ENCODE data around the gene CACNB2.
"Not testable (repeated sequence)": the region's sequence is repeated elsewhere in the genome, so short reads cannot be mapped to it uniquely, and the experiment has no call there.

CACNB2 gene

DNA sequence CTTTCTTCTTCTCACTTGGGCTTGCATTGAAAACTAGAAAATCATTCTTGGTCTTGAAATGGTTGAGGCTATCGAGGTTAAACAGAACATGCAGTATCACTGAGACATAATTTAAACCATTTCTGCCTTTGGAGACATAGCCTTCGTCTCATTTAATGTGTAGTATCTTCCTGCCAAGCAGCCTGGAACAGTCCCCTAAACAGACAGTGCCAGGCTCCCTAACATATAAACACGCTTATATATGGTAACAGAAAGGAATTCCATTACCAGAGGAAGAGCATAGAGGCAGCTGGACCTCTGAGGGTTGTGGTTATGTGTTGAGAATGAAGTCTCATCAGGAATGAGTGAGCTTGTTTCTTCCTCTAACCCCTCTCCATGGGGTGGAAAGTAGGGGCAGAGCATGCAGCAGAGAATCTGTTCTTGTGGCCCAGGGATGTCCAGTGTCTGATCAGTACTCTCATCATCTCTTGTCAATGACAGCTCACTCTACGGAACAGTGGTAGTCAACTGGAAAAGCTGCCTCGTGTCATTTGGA lies 11.2 kb downstream of the CACNB2 start:
- in situ Hi-C loops (cut with HindIII; ENCODE audit: low sequenced_read_pairs): no loop called here
- TF ChIP-seq, protein P1, sequence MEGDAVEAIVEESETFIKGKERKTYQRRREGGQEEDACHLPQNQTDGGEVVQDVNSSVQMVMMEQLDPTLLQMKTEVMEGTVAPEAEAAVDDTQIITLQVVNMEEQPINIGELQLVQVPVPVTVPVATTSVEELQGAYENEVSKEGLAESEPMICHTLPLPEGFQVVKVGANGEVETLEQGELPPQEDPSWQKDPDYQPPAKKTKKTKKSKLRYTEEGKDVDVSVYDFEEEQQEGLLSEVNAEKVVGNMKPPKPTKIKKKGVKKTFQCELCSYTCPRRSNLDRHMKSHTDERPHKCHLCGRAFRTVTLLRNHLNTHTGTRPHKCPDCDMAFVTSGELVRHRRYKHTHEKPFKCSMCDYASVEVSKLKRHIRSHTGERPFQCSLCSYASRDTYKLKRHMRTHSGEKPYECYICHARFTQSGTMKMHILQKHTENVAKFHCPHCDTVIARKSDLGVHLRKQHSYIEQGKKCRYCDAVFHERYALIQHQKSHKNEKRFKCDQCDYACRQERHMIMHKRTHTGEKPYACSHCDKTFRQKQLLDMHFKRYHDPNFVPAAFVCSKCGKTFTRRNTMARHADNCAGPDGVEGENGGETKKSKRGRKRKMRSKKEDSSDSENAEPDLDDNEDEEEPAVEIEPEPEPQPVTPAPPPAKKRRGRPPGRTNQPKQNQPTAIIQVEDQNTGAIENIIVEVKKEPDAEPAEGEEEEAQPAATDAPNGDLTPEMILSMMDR (IDR thresholded peaks at IDR 0.05; ENCODE audit: low read depth, low read length, missing control alignments): no peak
- no peak overlapping the region for H3K4me3 ChIP-seq (ENCODE audit: low read depth, low read length)
- DNase-seq (ENCODE audit: low read depth): no peak

DNA sequence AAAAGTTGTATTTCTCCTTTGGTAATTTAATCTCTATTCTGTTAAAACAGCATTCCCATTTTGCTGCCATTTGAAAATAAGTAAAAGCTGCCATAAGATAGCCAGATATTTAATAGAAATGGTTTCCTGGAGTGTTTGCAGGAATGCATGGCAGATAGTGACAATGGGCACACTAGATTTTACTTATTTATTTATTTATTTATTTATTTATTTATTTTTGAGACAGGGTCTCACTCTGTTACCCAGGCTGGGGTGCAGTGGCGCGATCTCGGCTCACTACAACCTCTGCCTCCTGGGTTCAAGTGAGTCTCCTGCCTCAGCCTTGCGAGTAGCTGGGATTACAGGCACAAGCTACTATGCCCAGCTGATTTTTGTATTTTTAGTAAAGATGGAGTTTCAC lies 13.2 kb downstream of the CACNB2 start:
- in situ Hi-C loops (cut with HindIII; ENCODE audit: low sequenced_read_pairs); DNase-seq (ENCODE audit: low read depth); H3K4me3 ChIP-seq (ENCODE audit: low read depth, low read length): not testable (repeated sequence)

DNA sequence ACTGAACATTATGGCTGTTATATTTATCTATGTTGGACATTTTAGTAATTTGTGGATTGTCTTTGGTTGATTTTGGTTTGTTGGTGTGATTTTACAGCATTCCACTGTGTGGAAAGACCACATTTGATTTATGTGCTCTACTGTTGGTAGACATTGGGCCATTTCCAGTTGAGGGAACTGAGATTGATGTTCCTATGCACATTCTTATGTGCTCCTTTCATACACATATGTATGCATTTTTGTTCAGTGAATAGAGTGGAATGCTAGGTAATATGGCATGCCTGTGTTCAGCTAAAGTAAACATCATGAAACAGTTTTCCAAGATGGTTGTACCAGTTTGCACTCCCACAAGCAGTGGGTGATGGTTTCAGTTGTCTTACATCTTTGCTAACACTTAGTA lies 15.1 kb downstream of the CACNB2 start:
- TF ChIP-seq, protein P1 (IDR thresholded peaks at IDR 0.05; ENCODE audit: low read depth, low read length, missing control alignments): no peak
- DNase-seq (ENCODE audit: low read depth): no peak
- H3K4me3 ChIP-seq (ENCODE audit: low read depth, low read length): no peak overlapping the region
- in situ Hi-C loops (cut with HindIII; ENCODE audit: low sequenced_read_pairs): no loop called here

DNA sequence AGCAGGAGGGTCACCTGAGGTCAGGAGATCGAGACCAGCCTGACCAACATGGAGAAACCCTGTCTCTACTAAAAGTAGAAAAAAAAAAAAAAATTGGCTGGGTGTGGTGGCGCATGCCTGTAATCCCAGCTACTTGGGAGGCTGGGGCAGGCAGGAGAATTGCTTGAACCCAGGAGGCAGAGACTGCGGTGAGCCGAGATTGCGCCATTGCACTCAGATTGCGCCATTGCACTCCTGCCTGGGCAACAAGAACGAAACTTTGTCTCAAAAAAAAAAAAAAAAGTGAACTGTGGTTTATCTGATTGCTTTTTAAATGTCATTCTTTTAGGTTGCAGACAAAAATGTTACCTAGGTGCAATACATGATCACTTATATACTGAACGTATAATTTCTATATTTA lies 16.6 kb downstream of the CACNB2 start:
- DNase-seq (ENCODE audit: low read depth); in situ Hi-C loops (cut with HindIII; ENCODE audit: low sequenced_read_pairs); H3K4me3 ChIP-seq (ENCODE audit: low read depth, low read length): not testable (repeated sequence)

GRCh38 chr10:18157881-18158280 lies 17.7 kb downstream of the CACNB2 start:
- H3K4me3 ChIP-seq (ENCODE audit: low read depth, low read length): no peak overlapping the region
- TF ChIP-seq, protein P1 (IDR thresholded peaks at IDR 0.05; ENCODE audit: low read depth, low read length, missing control alignments): no peak
- DNase-seq (ENCODE audit: low read depth): peak; percentile 83
- in situ Hi-C loops (cut with HindIII; ENCODE audit: low sequenced_read_pairs): no loop called here

DNA sequence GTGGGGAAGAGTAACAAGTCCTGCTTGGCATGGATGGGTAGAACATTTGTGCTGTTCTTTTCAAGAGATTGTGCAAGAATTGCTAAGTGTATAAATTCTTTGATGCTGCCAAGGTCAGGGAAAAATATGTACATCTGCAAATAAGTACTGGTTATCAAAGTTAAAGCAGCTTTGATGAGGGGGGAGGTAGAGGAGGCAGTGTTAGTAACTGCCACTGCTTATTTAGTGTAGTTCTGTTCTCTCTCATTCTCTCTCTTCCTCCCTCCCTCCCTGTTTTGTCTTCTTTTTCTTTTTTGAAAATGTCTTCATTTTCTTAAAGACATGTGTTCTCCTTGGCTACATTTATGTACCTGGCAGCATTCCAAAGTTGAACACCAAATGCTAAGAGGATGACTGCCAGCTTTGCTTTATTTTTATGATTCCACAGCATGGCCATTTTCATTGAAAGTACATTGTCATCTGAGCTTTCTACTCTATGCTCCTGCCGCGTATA lies 18.6 kb downstream of the CACNB2 start:
- DNase-seq (ENCODE audit: low read depth): no peak
- TF ChIP-seq, protein P1 (IDR thresholded peaks at IDR 0.05; ENCODE audit: low read depth, low read length, missing control alignments): no peak
- in situ Hi-C loops (cut with HindIII; ENCODE audit: low sequenced_read_pairs): no loop called here
- H3K4me3 ChIP-seq (ENCODE audit: low read depth, low read length): no peak overlapping the region

DNA sequence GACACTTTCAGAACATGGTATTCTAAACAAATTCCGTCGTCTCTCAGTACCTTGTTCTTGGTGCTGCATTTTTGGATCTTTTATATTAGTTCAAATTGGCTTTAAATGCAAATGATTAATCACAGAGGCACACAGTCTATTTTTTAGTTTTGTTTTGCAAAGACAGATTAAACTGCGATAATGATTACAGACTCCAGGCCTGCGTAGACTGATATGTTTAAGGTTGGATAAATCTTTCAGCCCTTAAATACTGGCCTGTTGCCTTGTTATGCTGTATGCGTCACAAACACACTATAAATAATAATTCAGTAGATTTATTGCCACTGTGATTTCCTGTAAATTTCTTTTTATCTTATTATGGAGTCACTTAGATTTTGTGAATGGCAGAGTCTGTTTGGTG lies 19.3 kb downstream of the CACNB2 start:
- in situ Hi-C loops (cut with HindIII; ENCODE audit: low sequenced_read_pairs): no loop called here
- DNase-seq (ENCODE audit: low read depth): no peak
- no peak overlapping the region for H3K4me3 ChIP-seq (ENCODE audit: low read depth, low read length)
- TF ChIP-seq, protein P1 (IDR thresholded peaks at IDR 0.05; ENCODE audit: low read depth, low read length, missing control alignments): no peak

Measured in astrocyte of the cerebellum (primary cell).